Hippocampal formation (tissue), 2 donors: ENCODE measurements around the gene SPPL3.
"Not testable (repeated sequence)": the region's sequence is repeated elsewhere in the genome, so short reads cannot be mapped to it uniquely, and the experiment has no call there.

Source experiments
- DNase-seq, 2 donors: peaks; one replicate each; lab custom pipeline; 2025; lab: John Stamatoyannopoulos, UW

The SPPL3 gene

DNA sequence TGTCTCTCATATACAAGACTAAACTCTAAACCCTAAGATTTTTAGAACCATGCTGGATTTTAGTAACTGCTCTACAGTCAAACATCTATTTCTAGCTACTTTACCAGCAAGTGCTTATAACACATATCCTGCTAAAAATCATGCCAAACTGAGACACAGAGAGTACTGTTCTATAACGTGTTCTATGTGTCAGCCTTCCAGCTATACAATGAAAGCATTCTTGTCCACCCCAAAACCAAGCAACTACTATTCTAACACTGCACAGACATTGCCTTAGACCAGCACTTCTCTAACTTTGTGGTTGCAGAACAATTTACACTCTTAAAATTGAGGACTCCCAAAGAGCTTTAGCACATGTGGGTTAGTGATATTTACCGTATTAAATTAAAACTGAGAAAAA is 85.7 kb downstream of the SPPL3 start:
- DNase-seq, result peak in 1 of 2 donors; percentile 89

DNA sequence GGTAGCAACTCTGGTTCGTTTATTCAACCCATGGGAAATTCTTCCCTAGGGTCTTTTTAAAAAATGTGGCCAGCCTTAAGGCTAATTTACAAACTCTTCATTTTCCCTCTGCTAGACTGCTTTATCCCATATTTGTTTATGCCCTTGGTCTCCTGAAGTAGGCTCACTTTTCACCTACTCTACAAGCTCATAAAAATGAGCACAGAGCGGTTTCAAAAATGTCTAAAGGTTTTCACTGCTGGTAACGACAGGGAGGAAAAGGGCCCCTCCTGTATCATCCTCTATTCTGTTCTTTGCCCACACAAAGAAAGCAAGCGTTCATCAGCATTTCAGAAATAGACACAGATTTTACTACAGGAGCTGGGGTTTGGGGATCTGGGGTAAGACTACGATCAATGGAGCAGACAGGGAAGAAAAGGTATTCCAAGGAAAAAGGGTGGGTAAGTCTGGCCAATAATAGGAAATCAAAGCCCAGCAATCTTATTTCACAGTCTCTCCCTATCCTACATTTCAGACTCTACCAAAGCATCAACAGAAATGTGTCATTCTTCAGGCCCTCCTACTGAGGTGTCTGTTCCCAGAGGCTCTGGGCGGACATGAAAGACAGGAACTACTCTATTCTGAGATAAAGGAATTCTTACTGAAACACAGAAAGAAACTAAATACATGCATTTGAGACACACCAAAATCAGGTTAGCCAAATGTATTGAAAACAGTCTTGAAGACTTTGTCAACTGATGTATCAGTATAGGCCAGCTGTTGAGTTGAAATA is 86.4 kb downstream of the SPPL3 start:
- DNase-seq, result no peak

DNA sequence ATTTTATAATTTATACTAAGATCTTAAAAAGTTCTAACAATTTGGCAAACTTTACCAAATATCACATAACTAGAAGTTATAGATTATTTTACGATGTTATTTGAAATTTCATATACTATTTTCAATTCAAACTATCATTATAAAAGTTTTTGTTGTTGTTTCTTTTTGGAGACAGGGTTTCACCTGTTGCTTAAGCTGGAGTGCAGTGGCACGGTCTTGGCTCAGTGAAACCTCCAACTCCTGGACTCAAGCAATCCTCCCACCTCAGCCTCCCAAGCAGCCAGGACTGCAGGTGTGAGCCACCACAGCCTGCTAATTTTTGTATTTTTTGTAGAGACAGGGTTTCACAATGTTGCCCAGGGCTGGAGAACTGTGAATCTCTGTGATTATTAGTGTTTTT is 87.8 kb downstream of the SPPL3 start:
- DNase-seq, result no peak

DNA sequence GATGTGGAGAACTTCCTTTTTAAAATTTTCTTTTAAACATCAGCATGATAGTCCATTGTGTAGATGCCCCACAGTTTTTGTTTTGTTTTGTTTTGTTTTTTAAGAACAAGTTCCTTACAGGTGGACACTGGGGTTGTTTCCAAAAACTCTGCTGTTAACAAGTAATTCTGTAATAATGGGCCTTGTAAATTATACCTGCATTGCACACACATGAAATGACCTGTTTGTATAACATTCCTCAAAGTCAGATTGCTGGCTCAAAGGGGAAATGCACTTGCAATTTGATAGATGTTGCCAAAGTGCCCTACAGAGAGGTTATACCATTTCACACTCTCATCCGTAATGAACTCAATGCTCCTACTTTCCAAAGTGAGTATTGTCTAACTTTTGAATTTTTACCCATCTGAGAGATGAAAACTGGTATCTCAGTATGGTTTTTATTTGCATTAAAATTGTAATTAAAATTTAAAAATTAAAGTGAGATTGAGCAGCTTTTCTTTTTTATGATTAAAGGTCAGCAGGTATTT is 89.2 kb downstream of the SPPL3 start:
- DNase-seq, result no peak

DNA sequence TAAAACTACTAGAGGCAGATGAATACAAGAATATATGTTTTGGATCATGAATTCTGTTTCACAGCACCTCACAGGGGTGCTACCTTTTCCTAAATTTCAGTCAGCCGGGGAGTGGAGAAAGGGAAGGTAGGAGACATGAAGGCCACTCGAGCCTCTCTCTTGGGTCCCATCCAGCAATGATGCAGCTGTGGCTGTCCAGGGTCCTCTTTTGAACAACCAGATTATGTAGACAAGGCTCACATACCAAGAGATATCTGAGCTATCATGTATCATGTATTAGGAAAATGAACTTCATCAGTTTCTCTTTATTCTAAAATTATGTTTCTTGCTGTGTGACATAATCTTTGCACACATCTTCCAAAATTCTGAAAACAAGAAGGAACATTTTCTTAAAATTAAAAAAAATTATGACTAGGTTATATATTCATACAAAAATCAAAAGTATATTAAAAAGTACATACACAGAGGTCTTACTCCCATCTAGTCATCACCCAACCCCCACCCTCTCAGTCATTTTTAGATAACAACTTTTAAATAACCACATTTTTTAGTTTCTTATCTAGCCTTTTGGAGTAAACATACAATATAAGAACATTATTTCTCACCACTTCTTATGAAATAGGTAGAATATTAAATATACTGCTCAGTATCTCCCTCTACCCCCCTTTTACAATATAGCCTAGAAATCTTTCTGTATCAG is 89.8 kb downstream of the SPPL3 start:
- no peak for DNase-seq

DNA sequence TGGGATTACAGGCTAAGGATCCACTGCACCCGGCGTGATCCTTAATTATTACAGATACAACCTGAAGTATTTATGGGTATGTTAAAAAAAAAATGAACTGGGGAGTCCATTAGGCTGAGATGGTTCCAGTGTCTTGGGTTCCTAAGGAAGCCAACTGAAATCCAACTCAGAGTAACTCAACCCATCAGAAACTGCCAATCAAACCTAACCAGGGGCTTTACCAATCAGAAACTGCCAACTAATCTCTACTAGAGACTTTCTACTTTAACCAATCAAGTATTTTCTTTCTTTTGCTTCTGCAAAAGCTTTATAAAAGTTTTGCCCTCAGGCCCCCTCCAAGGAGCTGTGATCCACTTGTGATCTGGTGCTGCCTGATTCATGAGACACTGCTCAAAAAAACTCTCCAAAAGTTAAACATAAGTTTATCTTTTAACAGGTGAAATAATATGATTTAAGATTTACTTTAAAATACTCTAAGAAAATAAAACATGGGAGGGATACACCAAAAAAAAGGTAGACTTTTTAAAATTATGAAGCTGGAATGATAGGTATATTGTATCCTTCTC is 90.5 kb downstream of the SPPL3 start:
- DNase-seq, result no peak

DNA sequence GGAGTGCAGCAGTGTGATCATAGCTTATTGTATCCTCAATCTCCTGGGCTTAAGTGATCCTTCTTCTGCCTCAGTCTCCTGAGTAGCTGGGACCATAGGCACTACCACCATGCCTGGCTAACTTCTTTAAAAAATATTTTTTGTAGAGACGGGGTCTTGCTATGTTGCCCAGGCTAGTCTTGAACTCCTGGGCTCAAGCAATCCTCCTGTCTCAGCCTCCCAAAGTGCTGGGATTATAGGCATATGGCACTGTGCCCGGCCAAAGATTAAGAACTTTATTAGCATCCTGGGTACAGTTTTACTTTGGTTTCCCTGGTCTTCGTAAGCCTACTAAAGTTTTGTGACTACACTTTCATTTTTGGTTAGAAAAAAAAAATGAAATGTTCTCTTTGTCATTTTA is 94.1 kb downstream of the SPPL3 start:
- no peak for DNase-seq

DNA sequence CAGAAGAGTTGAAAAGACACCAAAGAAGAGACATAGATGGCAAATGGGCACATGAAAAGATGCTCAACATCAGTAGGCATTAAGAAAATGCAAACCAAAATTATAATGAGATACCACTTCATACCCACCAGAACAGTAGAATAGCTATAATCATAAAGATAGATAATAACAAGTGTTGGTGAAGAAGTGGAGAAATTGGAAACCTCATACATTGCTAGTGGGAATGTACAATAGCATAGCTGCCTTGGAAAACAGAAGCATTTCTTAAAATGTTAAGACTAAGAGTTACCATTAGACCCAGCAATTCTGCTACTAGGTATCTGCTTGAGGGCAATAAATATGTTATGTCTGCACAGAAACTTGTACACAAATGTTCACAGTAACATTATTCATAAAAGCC is 99.7 kb downstream of the SPPL3 start:
- DNase-seq, result no peak

DNA sequence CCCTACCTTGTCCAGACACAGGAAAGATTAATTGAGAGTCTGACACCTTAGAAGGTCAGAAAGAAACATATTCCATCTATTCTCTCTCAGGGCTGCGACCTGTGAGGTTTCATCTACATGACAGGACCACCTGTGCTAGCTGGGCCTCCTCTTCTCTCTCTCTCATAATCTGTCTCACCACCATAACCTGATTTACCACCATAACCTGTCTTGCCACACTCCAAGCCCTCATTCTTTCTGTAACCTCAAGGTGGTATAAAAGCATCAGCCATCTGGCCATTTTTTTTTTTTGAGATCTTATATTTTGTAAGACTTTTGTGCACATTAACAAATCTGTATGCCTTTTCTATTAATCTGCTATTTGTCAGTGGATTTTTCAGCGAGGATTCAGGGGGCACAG is 103.0 kb downstream of the SPPL3 start:
- no peak for DNase-seq

DNA sequence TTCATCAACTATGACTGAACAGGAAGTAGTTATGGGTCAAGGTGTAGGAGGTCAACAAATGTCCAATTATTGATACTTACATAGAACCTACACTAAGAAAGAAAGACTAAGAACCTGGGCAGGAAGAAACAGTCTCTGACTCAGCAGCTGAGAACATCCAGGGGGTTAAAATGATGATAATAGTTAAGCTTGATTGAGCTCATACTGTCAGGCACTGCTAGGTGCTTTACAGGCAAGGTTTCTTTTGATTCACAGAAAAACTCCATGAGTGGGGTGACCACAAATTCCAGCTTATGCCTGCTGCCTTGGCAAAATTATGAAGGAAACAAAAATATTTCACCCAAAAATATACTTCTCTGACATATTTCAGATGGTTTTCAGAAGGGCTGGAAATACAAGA is 103.5 kb downstream of the SPPL3 start:
- no peak for DNase-seq

DNA sequence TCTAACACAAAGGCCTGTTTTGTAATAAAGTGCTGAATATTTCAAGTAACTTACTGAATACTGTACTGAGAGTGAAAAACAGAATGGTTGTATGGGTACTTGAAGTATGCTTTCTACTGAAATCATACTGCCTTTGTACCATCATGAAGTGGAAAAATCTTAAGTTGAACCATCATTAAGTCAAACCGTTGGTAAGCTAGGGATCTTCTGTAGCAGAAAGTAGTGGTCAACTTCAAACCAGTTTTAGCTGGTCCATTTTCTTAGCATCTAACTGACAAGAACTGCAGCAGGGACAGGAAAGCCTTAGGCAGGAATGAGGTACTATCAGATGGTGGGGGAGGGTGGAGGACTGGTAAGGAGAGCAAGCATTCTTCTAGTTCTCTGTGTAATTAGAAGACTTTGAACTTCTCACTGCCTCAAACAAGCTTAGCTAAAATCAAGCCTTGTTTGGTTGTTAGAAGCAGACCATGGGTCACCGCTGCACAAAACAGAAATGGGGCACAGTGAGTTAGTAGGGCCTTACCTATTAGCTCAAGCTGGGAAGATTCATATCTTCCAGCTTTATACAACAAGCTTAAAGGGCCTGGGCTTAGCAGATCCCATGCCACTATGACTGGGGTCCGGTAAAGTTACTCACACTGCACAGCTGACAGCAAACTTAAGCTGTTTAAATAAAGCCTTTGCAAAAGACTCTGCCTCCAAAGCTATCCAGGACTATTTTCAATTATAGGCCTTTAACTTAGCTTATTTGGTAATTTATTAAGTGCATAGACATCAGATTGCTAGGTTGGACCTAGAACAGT is 104.7 kb downstream of the SPPL3 start:
- no peak for DNase-seq

DNA sequence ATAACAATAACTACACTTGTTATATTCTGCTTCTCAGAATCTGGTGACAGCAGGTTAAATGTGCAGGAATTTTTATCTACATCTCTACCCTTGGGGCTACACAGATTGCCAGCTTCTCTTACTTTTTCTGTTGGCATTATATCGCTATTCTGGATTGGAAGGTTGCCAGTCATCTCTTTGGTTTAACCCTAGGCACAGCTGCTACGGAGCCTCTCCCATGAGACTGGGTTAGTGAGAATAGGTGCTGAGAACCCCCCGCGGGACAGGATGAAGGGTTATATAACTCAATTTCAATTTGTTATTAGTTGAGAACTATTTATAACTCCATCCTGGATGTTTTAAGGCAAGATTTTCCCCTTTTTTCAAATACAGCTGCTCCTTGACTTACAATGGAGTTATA is 105.5 kb downstream of the SPPL3 start:
- DNase-seq, result no peak

DNA sequence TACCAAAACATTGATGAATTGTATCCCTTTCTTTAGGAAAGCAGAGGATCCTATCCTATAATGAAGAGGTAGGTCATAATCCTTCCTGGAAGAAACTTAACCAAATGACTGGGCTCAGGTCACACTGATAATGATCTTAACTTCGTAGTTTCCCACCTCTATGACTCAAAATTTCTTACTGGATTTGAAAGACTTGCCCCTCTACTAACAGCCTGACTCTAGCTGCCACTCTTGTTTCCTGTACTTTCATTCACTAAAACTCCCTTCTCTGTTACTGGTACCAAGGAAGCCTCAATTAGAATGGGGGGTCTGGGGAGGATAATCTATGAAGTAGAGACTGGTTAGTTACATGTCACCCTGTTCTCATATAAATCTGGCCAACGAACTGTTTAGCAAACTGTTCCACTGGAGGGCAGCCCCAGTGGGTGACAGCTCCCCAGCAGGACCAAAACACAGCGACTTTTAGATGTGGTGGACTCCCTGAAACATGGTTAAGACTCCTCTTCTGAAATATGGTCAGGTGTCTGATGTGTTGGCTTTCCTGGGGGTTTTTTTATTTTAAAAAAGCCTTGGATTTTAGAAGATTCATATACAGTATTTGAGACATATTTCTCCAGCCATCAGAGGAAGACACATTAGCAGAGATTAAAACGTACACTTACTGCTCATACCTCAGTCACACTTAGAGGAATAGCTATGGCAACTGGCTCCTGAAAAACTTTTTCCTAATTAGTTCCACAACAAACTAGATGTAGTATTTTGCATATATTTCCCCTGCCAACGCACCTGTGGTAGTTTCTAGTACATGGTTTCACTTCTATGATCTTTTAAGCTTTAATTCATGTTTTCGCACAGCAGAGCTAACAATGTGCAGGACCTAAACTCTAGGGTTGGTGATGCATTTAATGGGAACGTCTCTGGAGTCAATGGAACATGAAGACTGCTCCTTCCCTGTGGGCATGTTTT is 106.2 kb downstream of the SPPL3 start:
- DNase-seq, result no peak

DNA sequence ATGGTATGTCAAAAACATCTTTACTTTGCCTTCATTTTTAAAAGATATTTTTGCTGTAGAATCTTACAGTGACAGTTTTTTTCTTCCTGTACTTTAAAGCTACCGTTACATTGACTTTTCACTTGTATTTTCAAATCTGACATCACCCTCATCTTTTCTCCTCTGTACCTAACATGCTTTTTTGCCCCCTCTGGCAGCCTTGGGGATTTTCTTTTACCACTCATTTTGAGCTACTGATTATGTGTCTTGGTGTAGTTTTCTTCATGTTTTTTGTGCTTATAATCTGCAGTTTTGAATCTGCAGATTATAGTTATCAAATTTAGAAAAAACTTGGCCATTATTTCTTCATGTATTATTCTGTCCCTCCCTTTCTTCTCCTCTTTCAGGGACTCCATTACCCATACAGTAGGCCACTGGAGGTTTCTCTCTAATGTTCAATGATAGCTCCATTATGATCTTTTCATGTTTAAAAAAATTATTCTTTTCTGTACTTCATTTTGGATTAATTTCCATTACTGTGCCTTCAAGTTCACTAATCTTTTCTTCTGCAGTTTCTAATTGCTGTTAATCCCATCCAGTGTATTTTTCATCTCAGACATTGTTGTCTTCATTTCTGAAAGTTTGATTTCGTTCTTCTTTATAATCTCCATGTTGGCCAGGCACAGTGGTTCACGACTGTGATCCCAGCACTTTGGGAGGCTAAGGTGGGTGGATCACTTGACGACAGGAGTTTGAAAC is 108.5 kb downstream of the SPPL3 start:
- no peak for DNase-seq

DNA sequence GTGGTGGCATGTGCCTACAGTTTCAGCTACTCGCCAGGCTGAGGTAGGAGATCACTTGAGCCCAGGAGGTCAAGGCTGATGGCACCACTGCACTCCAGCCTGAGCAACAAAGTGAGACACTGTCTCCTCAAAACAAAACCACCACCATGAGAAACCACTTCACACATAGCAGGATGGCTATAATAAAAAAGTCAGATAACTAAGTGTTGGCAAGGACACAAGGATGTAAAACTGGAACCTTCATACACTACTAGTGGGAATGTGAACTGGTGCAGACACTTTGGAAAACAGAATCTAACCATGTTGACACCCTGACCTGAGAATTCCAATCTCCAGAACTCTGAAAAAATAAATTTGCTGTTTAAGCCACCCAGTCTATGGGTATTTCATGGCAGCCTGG is 110.8 kb downstream of the SPPL3 start:
- no peak for DNase-seq

DNA sequence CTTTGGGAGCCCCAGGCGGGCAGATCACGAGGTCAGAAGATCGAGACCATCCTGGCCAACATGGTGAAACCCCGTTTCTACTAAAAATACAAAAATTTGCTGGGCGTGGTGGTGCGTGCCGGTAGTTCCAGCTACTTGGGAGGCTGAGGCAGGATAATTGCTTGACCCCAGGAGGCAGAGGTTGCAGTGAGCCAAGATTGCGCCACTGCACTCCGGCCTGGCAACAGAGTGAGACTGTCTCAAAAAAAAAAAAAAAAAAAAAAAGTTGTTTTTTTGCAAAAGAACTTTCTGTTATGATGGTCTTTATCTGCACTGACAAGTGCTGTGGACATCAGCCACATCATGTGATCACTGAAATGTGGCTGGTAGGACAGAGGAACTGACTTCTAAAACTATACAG is 111.7 kb downstream of the SPPL3 start:
- DNase-seq, result not testable (repeated sequence)

DNA sequence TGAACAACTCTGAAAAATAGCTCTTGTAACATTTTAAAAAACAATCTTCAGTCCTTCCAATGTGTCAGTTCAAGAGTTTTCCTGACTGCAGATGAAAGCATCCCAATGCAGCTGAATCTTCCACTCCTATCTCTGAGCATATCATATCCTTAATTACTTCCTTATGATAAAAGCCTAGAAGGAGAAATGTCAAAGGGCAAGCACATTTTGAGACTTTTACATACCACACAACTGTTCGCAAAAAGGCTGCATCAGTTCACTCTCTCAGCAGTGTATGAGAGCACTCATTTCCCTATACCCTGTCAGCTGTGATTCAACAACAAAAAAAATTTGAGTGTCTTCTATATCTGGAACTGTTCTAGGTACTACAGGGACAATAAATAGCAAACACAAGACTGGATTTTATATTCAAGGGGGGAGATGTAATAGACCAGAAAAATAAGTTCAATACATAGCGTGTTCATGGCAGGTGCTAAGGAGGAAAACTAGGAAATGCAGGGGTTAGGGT is 112.4 kb downstream of the SPPL3 start:
- no peak for DNase-seq

DNA sequence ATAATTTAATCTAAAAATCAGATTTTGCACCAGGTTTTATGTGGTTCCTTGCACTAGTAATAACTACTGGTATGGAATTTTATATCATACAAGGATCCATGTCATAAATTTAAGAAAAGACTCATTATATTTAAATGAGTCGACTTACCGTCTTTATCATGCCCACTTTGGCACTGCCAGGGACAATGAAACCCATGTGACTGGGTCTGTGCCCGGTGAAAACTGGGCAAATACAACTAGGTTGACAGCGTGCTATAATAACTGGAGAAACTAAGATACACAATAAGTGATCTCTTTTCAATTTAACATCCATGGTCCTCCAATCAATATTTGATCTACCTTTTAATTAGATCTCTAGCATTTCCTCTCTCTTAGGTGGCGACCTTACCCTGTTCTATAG is 114.0 kb downstream of the SPPL3 start:
- DNase-seq, result no peak

DNA sequence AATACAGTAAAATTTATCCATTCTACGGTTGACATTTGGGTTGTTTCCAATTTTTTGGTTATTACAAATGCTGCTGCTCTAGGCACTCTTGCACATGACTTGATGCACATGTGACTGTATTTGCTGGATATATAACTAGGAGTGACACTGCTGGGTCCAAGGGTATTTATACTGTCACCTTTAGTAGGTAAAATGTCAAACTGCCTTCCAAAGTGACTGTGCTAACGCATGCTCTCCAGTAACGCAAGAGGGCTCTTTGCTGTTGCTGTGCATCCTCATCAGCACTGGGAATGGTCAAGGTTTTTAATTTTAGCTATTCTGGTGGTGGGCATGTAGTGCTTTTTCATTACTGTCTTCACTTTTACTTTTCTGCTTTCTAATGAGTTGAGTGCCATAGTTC is 116.3 kb downstream of the SPPL3 start:
- no peak for DNase-seq

DNA sequence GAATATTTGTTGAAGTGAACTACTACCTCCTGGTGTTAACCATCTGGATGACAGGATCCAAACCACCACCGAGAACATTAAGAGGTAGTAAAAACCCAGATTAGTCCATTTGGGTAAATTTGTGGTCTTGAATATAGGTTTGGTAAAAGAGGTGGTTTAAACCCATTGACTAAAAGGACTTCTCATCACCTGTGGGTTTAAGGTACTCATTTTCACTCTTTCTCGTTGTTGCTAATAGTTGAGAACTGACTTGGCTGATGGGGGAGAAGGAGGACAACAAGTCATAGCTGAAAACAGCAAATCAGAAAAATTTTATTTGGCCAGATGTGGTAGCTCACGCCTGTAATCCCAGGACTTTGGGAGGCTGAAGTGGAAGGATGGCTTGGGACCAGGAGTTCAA is 119.4 kb downstream of the SPPL3 start:
- no peak for DNase-seq
